HG02798 (cell line): ENCODE measurements around the gene RBM47.
"Not testable (repeated sequence)": the region's sequence is repeated elsewhere in the genome, so short reads cannot be mapped to it uniquely, and the experiment has no call there.

Experiments used
- ATAC-seq: cut with Tn5 transposase; IDR thresholded peaks from one replicate; pipeline ENCODE4 v1.9.1; 2021; ENCODE audit warnings: mild to moderate bottlenecking; ENCODE audit not compliant: unreplicated experiment, poor library complexity

RBM47 gene

GRCh38 chr4:40546506-40546905, 83.2 kb downstream of the RBM47 start:
- ATAC-seq: no peak

GRCh38 chr4:40545487-40545886, 84.2 kb downstream of the RBM47 start:
- not testable (repeated sequence) for ATAC-seq

GRCh38 chr4:40544221-40544620, 85.4 kb downstream of the RBM47 start:
- no peak for ATAC-seq

- ATAC-seq: no peak
Measured at GRCh38 chr4:40540800-40541199, 88.9 kb downstream of the RBM47 start.

- ATAC-seq: peak; percentile 82
Measured at GRCh38 chr4:40536032-40536431, 93.6 kb downstream of the RBM47 start.

GRCh38 chr4:40531636-40532023, 98.0 kb downstream of the RBM47 start:
- ATAC-seq: no peak

- no peak for ATAC-seq
Measured at GRCh38 chr4:40530961-40531635, 98.6 kb downstream of the RBM47 start.

- no peak for ATAC-seq
Measured at GRCh38 chr4:40526741-40527140, 102.9 kb downstream of the RBM47 start.

- no peak for ATAC-seq
Measured at GRCh38 chr4:40525752-40526598, 103.7 kb downstream of the RBM47 start.

GRCh38 chr4:40524366-40525041, 105.2 kb downstream of the RBM47 start:
- ATAC-seq: no peak

- no peak for ATAC-seq
Measured at GRCh38 chr4:40523581-40523980, 106.1 kb downstream of the RBM47 start.

- ATAC-seq: no peak
Measured at GRCh38 chr4:40521957-40522356, 107.7 kb downstream of the RBM47 start.

- ATAC-seq: no peak
Measured at GRCh38 chr4:40520533-40520932, 109.1 kb downstream of the RBM47 start.

GRCh38 chr4:40517081-40517480, 112.6 kb downstream of the RBM47 start:
- ATAC-seq: not testable (repeated sequence)

GRCh38 chr4:40516651-40517050, 113.0 kb downstream of the RBM47 start:
- ATAC-seq: peak; percentile 32

- peak; percentile 84 for ATAC-seq
Measured at GRCh38 chr4:40515398-40516293, 114.0 kb downstream of the RBM47 start.

GRCh38 chr4:40515037-40515397, 114.6 kb downstream of the RBM47 start:
- ATAC-seq: no peak

GRCh38 chr4:40514497-40514951, 115.1 kb downstream of the RBM47 start:
- no peak for ATAC-seq

- ATAC-seq: no peak
Measured at GRCh38 chr4:40511036-40511614, 118.5 kb downstream of the RBM47 start.

- ATAC-seq: no peak
Measured at GRCh38 chr4:40507977-40508376, 121.7 kb downstream of the RBM47 start.
